ENCODE measurements around the gene TMBIM1. TPM values are rescaled to one million over a fixed set of nuclear protein-coding genes. Genes with fewer than 3 reads are reported as not detected.
A peak's percentile ranks its signal among the peaks of the same experiment; 100 is the strongest.

Gene TMBIM1
- total RNA-seq, 1 donor from 2014 or later: 86.4 TPM

GRCh38 chr2:218226903-218227302 lies 65.4 kb downstream of the TMBIM1 start:
- Mint-ChIP-seq H3K4me3 (ENCODE audit: unreplicated experiment) (no peak overlapping the region), H3K9me3 (ENCODE audit: unreplicated experiment) (no peaks in the 10 kb centered on the region), H3K27me3 (ENCODE audit: unreplicated experiment) (no peaks in the 10 kb centered on the region), H3K27ac (ENCODE audit: unreplicated experiment) (peak overlapping the region; percentile 35), H3K36me3 (ENCODE audit: unreplicated experiment) (peaks cover 46% of the 10 kb centered on the region), H3K4me1 (ENCODE audit: unreplicated experiment) (peaks cover 55% of the 10 kb centered on the region)
- TF ChIP-seq CTCF (IDR thresholded peaks at IDR 0.05): no peak
- DNase-seq (ENCODE audit: extremely low spot score, unreplicated experiment): no peak

Small RNA genes lying within 50 kb of the gene (microRNA-seq; reads per million reads assigned to microRNA genes)
- gene MIR6513 (ENCODE audit: unreplicated experiment) (not detected), gene MIR6810 (ENCODE audit: unreplicated experiment) (not detected)

Other genes starting within 250 kb of the TMBIM1 start
- not detected in 2 replicates for gene RUFY4, start 223.2 kb downstream of the TMBIM1 start, total RNA-seq
- gene CXCR2, start 166.5 kb downstream of the TMBIM1 start, total RNA-seq: not detected in 2 replicates
- not detected in 2 replicates for gene CXCR1, start 125.5 kb downstream of the TMBIM1 start, total RNA-seq
- gene ARPC2, start 75.3 kb downstream of the TMBIM1 start, total RNA-seq: 265 and 284 TPM in 2 replicates
- gene GPBAR1, start 31.5 kb downstream of the TMBIM1 start, total RNA-seq: not detected in 2 replicates
- gene AAMP, start 22.4 kb downstream of the TMBIM1 start, total RNA-seq: 62.9 and 66.3 TPM in 2 replicates
- 43.0 and 45.0 TPM in 2 replicates for gene PNKD, start 22.0 kb downstream of the TMBIM1 start, total RNA-seq
- not detected in 2 replicates for gene CATIP, start 64.4 kb upstream of the TMBIM1 start, total RNA-seq
- gene SLC11A1, start 89.8 kb upstream of the TMBIM1 start, total RNA-seq: 0.16 and 0.21 TPM in 2 replicates
- gene CTDSP1, start 107.4 kb upstream of the TMBIM1 start, total RNA-seq: 131 and 138 TPM in 2 replicates
- 0.57 TPM in 1 of 2 replicates, not detected in the other for gene VIL1, start 126.6 kb upstream of the TMBIM1 start, total RNA-seq